Smooth muscle cell of the brain vasculature (primary cell): ENCODE measurements around the gene GADL1.

Source experiments
- DNase-seq: peaks from one replicate; pipeline ENCODE4 v3.0.0-alpha.2; 2012; ENCODE audit warnings: low read depth, low spot score

The GADL1 gene

DNA sequence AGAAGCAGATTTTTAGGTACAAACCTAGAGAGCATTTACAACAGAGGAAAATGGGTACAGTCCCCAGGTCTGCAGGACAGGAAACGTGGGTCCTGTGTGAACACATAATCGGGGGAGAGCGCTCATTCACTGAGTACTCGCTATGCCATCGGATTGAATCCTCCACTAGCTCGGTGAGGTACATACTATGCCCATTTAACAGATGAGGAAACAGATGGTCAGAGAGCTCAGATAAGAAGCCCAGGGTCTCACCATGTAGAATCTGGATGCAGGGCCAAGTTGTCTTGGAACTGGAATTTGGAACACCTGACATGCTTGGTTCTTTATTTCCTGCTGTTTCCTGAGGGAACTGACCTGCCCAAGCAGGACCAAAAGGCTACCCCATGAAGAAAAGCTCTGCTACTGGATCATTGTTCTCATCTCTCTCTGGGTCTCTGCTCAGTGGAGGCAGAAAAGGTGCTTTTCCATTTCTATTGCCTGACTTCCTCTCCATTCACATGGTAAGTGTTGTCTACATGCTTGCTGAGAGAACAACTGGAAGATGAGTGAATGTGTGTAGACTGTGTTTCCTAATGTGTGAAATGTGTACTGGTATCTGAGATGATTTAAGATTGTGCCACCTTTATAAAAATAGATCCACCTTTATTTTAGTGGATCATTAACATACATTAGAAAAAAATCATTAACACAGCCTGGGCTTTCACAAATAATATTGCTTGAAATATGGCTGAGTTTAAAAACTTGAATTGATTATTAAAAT lies 199.0 kb downstream of the GADL1 start:
- no peak for DNase-seq

DNA sequence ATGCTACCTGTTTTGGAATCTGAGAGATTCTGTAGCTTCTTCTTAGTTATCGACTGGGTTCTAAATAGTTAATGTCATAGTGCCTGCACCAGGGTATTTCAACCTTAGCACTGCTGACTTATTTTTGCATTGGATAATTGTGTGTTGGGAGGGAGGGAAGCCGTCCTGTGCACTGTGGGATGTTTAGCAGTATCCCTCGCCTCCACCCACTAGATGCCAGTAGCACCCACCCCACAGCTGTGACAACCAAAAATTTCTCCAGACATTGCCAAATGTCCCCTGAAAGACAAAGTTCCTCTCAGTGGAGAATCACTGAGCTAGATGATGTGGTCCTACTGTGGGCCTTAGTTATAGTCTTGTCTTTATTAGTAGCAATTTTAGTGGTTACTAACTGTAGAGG lies 199.8 kb downstream of the GADL1 start:
- DNase-seq: no peak

DNA sequence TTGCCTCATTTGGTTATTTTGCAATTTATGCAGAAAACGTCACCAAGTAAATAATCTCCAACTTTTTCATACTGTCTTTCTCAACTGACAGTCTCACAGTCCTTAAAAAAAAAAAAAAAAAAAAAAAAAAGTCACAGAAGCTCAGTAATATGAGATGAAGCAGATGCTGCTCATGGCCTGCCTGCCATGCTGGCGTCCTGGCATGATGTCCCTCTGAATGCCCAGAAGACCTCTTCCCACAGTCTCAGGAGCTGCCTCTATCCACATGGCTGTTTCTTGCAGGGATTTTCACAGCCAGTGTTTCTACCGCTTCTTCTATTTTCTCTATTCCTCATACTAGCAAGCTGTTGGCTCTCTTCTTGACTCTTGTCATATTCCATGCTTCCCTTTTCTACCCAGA lies 200.3 kb downstream of the GADL1 start:
- no peak for DNase-seq

DNA sequence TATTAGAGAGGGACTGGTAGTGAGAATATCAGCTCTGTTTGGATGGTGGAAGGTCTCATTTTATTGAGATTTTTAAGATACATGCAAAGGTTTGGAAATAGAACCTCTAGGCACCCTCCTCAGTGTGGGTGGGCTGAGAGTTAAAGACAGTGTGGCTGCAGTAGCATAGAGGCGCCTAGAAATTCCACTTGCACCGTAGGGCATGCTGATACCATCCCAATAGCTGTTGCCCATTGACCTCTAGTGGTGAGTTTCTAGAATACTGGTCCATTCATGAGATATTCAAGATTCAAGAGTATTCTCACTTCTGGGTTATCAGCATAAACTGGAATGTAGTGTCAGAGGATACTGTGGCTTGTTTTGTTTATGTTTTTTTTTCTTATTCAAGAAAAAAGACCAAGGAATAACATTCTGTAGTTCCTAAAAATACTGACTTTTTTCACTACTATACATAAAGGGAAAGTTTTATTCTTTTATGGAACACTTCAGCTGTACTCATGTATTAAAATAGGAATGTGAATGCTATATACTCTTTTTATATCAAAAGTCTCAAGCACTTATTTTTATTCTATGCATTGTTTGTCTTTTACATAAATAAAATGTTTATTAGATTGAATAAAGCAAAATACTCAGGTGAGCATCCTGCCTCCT lies 200.9 kb downstream of the GADL1 start:
- DNase-seq: peak; percentile 50

DNA sequence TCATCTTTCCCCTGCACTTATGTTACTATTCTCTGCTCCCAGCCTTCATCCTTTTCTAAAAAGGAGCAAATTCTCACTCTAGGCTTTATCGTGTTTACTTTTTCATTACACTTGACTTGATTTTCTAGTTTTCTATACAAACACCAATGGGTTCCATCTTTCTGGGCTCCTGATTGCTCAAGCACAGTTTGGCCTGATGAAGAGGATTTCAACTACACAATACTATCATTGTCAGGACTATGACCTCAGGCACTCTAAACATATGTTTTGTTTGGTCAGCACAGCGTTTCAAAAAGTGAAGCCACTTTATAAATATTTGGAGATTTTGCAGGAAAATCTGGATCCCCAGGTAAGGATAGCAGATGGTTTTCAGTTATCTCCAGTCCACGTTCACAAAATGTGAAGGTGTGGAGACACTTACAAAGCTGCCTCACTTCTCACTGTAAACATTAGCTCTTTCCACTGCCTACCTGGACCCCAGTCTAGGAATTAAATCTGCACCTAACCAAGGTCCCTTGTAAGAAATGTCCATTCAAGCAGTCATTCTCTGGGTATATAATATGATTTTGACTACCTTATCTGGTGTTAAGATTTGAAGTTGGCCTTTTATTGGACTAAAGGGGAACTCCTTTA lies 201.8 kb downstream of the GADL1 start:
- DNase-seq: no peak

DNA sequence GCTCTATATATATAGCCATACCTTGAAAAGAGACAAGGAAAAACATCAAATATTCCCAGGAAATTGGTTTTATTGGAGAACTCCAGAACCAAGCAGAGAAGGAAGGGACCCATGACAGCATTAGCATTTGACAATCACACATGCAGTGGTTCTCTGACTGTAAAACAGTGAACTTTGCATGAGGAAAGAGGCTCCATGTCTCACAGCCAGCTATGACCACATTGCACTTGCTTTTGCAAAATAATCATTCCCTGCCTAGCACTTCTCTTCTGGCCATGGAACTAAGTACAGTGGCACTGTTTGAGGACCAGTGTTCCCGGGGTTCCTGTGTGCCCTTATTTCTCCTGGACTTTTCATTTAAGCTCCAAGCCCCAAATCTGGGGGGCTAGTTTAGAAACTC lies 202.5 kb downstream of the GADL1 start:
- DNase-seq: no peak

DNA sequence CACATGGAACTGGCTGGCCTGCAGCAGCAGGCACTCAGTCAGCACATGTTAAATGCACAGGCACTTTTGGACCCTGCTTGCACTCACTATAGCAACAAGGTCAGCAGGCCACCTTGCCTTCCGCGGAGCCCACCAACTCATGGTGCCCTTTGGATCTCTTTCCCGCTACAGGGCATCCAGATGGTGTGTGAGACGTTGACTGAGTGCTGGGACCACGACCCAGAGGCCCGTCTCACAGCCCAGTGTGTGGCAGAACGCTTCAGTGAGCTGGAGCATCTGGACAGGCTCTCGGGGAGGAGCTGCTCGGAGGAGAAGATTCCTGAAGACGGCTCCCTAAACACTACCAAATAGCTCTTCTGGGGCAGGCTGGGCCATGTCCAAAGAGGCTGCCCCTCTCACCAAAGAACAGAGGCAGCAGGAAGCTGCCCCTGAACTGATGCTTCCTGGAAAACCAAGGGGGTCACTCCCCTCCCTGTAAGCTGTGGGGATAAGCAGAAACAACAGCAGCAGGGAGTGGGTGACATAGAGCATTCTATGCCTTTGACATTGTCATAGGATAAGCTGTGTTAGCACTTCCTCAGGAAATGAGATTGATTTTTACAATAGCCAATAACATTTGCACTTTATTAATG lies 203.1 kb downstream of the GADL1 start:
- no peak for DNase-seq

DNA sequence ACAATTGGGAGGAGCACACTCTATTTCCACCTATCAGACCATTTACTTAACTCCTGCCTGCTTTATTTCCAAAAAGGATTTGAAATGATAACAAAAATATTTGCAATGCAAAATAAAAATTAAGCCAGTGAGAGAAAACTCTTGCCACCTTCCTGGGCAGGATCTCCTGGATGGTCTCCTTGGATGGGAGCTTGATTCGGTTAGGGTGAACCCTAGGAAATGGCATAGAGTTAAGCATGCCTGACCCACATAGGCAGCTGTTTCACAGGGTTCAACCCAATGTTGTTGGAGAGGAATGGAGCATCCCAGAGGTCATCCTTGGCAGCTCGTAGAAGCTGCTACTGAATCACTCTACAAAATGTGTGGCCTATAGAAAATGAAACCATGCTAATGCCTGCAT lies 204.3 kb downstream of the GADL1 start:
- DNase-seq: no peak

DNA sequence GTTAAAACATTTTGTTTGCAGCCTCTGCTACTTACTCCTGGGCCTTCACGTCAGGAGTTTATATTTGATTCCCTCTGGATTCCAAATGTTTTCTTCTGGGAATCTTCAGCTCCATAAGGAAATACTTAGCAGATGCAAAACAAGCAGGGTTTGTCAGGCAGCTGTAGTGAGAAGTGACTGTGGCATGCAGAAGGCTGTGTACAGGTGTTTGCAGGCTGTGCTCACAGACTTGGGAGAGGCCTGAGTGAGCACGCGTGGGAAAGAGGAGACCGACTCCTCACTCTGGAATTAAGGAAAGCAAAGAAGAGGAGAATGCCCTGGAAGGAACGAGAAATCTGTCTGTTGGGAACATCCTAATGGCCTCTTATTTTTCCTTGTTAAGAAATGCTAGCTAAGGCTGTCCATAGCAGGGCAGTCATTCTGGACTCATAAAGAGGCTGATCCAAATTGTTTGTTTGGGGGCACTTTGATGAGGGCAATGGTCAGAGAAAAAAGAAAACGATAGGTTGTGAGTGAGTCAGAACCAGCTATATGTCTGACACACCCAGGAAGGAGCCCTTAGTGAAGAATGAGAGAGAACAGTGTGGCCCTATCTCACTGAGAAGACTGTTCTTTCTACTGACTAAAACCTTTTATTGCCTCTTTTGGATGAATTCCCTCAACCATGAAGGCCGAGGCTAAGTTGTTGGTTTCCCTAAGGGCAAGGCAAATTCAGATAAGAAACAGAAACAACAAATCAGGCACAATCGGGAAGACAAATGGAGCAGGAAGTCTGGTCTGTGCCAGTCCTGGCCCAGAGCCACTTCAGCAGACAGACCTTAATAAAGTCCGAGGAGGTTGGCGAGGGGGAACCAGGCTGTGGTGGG lies 205.5 kb downstream of the GADL1 start:
- DNase-seq: no peak

DNA sequence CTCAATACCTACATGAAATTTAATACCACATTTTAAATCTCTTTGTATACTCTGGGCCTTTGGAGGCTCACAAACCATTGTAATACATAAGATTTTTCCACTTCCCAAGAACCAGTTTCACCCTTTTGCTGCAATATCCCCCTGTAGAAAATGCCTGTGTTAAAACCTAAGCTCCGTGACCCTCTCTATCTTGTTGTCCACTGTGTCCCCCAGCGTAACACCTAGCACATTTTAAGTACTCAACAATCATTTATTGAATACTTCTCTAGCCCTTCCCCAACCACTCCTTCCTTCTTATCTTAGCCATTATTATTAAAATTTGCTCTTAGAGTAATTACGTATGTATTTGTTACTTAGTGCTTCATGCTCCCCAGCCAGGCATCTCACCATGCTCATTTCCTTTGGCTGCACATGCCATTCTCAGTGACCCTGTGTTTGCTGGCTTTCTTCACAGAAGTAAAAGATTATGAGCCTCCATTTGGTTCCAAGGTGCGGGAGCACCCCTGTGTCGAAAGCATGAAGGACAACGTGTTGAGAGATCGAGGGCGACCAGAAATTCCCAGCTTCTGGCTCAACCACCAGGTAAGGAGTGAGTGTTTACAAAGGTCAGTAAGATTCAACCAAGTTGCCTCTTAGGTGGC lies 206.4 kb downstream of the GADL1 start:
- DNase-seq: no peak

DNA sequence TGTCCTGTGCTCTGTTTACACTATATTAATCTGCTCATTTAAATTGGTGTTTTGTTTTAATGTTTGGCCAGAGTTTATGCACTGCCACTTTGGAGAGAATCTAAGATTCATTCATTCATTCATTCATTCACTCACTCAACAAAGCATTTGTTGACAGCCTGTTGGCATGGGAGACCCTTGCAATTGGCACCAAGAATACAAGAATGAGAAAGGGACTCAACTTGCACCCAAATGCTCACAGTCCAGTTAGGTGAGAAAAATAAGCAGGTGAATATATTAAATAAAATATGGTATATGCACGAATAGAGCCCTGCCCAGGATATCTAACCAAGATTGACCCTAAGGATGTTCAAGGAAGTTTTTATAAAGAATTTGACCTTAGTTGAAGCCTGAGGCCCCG lies 207.7 kb downstream of the GADL1 start:
- no peak for DNase-seq

DNA sequence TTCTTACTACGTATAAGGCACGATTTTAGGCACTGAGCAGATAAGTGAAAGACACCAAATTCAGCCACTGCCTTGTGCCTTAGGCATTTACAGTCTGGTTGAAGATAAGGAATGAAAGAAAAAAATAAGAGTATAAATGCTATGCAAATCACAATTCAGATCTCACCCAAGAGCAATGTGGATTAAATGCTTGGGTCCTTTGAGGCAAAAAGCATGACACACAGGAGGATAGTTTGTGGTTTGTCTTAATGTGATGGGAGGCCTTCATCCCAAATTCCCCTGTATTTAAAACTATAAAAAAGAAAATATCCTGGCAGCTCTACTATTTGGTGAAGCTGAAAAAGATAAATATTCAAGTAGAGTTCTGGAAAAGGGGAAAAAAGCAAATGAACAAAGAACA lies 208.3 kb downstream of the GADL1 start:
- DNase-seq: no peak

DNA sequence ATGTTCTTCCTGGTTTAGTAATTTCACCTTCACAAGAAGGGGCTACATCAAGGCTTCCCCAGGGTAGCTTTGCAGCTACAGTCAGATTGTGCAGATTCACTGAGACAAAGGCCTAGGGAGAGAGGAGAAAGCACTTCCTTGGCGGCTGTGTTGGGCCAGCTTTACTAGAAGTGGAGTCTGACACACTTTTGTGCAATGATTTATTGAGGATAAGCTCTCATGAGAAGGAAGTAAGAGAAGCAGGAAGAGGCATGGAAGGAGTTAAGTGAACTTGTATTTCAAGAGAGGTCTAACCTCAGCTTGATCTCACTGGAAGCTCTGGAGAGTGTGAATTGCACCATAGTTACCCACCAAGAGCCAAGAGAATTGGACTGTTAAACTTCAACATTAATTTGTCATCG lies 209.2 kb downstream of the GADL1 start:
- DNase-seq: no peak

DNA sequence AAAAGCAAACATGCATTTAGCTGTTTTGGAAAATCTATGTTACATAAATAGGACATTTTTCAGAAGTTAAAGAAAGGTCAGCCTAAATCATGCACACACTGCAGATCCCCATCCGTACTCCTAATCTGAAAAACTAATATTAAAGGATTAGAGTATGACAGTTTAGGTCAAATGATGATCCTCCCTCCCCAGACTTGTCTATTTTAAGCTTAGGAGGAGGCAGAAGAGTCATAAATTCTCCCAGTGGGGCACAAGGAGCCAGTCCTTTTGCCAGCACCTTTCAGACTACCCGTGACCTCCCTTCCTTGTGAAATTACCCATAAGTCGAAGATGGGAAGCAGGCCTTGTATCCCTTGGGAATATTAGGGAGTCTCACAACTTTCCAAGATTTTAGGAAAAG lies 210.1 kb downstream of the GADL1 start:
- no peak for DNase-seq

DNA sequence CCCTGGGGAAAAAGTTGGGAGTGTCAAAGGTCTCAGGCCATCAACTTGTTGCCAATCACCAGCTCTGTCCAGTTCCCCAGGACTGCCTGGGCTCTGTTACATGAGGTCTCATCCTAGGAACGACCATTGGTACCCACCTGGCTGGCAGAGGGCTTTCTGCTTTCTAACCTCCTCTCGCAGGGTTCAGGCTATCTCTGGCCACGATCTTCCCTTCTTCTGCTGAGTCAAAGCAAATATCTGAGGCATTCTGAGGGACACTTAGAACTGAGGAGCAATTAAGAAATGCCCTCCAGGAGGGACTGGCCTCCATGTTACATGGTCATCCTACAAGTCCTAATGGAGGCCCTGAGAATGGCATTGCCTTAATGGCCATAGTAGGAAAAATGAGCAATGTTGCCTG lies 210.7 kb downstream of the GADL1 start:
- DNase-seq: no peak

DNA sequence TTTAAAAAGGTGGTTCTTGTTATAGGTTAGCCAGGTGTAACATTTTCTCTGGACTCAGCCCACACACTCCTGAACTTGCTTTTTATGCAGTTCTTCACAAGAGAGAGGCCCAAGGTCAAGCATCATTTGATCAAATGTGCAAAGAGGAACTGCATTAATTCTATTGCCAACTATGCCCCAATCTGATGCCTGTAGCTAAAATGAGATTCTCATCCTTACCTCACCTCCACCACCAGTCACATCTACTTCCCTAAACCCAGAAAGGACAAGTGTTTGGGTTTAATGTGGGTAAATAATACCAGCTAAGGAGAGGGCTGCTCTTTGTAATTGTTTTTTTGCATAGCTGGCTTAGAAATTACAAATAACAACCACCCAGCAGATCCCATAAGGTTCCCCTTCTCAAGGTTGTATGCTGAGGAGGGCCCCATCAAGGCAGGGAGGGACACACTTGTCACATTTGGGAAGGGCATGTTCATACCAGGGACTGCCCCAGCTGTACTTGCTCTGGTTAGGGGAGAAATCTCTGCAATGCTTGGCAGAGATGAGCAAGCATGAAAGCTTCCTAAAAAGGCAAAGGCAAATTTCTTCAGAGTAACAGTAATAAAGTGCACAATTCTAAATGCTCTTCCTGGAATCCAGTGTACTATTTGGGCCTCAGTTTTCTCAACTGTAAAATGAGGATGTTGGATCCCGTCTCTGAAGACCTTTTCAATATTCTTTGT lies 211.9 kb downstream of the GADL1 start:
- no peak for DNase-seq

DNA sequence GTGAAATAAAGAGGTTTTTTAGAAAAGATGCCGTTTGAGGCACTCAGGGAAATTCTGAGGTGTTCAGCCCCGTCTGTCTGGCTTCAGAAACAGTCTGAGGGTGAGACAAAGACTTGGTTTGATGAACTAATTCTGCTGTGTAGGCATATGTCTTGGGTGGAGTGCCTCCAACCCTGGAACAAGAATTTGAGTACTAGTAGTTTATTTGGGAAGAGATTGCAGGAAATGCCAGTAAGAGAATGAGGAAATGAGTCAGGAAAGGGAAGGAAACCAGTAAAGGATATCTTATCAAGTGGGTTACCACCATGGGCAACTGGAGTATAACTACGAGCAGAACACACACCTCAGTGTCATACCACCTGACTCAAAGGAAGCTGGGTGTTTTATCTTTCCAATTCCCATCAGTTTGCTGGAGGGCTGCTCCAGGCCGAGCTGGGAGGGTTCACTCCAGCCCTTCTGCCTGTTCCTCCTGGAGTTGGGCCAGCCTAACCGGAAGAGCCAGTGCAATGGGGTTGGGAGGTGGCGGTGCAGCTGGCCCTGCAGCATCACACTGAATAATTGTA lies 212.7 kb downstream of the GADL1 start:
- no peak for DNase-seq

DNA sequence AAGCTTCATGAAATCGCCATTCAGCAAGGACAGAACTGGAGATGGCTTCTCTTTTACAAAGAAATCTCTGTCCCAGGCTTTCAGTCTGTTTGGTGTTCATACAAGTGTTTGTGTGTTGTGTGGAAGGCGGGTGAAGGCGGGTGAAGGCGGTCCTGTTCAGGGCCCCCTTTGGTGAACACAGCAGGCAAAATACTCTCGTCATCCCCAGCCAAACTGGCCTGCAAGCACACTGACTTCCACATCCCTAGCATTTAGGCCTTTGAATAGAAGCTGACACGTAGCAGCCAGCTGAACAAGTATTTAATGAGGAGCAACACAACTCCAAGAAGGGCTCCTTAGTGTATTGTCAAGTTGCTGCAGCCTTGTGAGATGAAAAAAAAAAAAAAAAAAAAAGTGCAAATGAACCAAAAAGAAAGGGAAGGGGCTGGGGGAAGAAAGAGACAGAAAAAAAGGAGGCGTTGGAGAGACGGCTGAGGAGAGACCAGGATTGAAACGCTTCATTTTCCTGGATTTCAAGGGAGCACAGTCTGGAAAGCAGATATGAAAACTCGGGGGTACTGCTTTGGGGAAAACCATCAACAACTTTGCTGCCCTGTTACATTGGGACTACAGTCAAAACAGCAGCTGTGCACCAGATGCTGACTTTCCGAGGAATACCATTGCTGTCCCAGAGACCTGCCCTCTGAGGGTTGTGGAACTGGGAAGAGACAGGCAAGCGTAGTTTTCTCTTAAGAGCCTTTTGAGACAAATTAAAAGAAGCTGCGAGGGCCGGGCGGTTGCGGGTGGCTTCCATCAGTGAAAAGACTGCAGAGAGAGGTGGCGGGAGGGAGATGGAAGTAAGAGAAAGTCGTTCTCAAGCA lies 213.4 kb downstream of the GADL1 start:
- DNase-seq: peak; percentile 57

DNA sequence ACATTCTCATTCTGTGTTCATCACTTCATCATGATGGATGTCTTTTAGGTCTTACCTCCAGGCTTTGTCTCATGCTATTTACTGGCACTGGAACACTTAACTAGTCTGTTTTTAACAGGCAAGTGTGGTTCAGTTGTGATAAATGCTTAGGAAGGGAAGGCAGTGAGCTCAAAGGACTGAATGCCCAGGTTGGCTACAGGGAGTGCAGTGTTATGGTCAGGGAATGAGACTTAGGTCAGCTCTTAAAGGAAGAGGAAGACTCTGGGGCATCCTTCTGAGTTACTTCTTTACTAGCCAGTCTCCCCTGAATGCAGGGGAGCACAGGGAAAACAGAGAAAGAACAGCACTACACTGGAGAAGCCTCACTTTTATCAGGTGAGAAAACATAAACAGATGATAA lies 215.4 kb downstream of the GADL1 start:
- no peak for DNase-seq
